ENCODE measurements around the gene AIG1. TPM values are rescaled to one million over a fixed set of nuclear protein-coding genes. Genes with fewer than 3 reads are reported as not detected.
"Not testable (repeated sequence)": the region's sequence is repeated elsewhere in the genome, so short reads cannot be mapped to it uniquely, and the experiment has no call there.

AIG1 gene
- total RNA-seq, 2 experiments from 2014 or later, result 0.40 to 0.85 TPM

DNA sequence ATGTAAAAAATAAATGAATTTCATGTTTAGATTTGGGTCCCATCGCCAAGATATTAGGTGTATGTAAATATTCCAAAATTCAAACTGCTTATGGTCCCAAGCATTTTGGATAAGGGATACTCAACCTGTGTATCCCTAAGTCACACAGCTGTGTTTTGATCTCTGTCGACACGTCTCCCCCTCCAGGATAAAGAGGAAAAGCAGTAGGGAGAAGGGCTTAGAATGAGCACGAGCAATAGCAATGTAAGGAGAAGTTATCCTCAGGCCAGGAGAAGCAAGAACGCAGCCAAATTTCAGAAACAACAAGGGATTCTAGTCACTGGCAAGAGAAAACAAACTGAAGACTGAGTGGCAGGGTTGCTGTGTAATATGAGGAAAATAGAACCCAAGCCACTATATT is 181.2 kb downstream of the AIG1 start:
- H3K4me1 ChIP-seq (ENCODE audit: insufficient read depth, low read length, poor library complexity, severe bottlenecking), result no peaks in the 10 kb centered on the region
- H3K9me2 ChIP-seq (ENCODE audit: insufficient read depth, low read length), result no peaks in the 10 kb centered on the region
- H2AFZ ChIP-seq (ENCODE audit: low read length), result no peak overlapping the region
- H3K36me3 ChIP-seq (ENCODE audit: insufficient read depth, low read length), result no peaks in the 10 kb centered on the region
- DNase-seq (ENCODE audit: low spot score), result no peak
- no peak overlapping the region for H3K4me3 ChIP-seq (ENCODE audit: low read depth, low read length, poor library complexity, severe bottlenecking)
- TF ChIP-seq EZH2phosphoT487 (IDR thresholded peaks at IDR 0.05; ENCODE audit: borderline replicate concordance, low read depth, low read length), result no peak
- TF ChIP-seq, protein P1, sequence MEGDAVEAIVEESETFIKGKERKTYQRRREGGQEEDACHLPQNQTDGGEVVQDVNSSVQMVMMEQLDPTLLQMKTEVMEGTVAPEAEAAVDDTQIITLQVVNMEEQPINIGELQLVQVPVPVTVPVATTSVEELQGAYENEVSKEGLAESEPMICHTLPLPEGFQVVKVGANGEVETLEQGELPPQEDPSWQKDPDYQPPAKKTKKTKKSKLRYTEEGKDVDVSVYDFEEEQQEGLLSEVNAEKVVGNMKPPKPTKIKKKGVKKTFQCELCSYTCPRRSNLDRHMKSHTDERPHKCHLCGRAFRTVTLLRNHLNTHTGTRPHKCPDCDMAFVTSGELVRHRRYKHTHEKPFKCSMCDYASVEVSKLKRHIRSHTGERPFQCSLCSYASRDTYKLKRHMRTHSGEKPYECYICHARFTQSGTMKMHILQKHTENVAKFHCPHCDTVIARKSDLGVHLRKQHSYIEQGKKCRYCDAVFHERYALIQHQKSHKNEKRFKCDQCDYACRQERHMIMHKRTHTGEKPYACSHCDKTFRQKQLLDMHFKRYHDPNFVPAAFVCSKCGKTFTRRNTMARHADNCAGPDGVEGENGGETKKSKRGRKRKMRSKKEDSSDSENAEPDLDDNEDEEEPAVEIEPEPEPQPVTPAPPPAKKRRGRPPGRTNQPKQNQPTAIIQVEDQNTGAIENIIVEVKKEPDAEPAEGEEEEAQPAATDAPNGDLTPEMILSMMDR (conservative IDR thresholded peaks at IDR 0.05; ENCODE audit: low read length), result no peak
- no peak overlapping the region for H3K27ac ChIP-seq (ENCODE audit: low read depth, low read length, poor library complexity, severe bottlenecking)
- POLR2A ChIA-PET, result interaction anchor here (1.3 kb wide), 1 partner anchor 38 kb away, joined by 4 read pairs; no protein-coding TSS in a partner anchor
- H3K79me2 ChIP-seq (ENCODE audit: insufficient read depth, low read depth, low read length), result no peaks in the 10 kb centered on the region
- H3K4me2 ChIP-seq (ENCODE audit: low read length), result no peak overlapping the region
- no peaks in the 10 kb centered on the region for H3K9me3 ChIP-seq (ENCODE audit: low read length)
- CTCF ChIA-PET (ENCODE audit: unreplicated experiment), result no interaction called here
- H4K20me1 ChIP-seq (ENCODE audit: insufficient read depth, low read length), result no peaks in the 10 kb centered on the region
- BruUV-seq (replicated peaks), result no TSS peak
- intact Hi-C loops (cut with micrococcal nuclease; ENCODE audit: unreplicated experiment), result no loop called here

DNA sequence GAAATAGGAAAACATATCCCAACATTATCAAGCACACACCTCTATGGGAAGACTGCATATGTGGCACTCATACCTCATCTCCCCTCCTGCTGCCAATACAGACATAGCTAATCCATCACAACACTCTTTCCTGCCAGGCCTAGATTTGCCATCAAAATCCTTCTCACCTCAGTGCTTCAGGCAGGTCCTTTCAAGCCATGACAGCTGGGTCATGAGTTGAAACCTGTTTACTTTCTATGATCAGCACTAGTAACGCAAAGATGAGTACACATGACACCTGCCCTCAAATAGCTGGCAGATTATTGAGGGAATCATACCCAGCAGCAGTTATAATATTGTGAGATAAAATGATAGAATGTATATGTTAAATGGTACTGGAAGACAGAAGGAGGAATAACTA is 183.1 kb downstream of the AIG1 start:
- ChIA-PET POLR2A (no interaction called here), CTCF (ENCODE audit: unreplicated experiment) (no interaction called here)
- no peak for DNase-seq (ENCODE audit: low spot score)
- Histone ChIP-seq H3K27ac (ENCODE audit: low read depth, low read length, poor library complexity, severe bottlenecking) (no peak overlapping the region), H3K36me3 (ENCODE audit: insufficient read depth, low read length) (no peaks in the 10 kb centered on the region), H3K4me3 (ENCODE audit: low read depth, low read length, poor library complexity, severe bottlenecking) (no peak overlapping the region), H4K20me1 (ENCODE audit: insufficient read depth, low read length) (no peaks in the 10 kb centered on the region), H3K9me2 (ENCODE audit: insufficient read depth, low read length) (no peaks in the 10 kb centered on the region), H3K79me2 (ENCODE audit: insufficient read depth, low read depth, low read length) (no peaks in the 10 kb centered on the region), H3K4me2 (ENCODE audit: low read length) (no peak overlapping the region), H3K4me1 (ENCODE audit: insufficient read depth, low read length, poor library complexity, severe bottlenecking) (no peaks in the 10 kb centered on the region), H2AFZ (ENCODE audit: low read length) (no peak overlapping the region), H3K9me3 (ENCODE audit: low read length) (no peaks in the 10 kb centered on the region)
- TF ChIP-seq, protein P1 (conservative IDR thresholded peaks at IDR 0.05; ENCODE audit: low read length), result no peak
- TF ChIP-seq EZH2phosphoT487 (IDR thresholded peaks at IDR 0.05; ENCODE audit: borderline replicate concordance, low read depth, low read length), result no peak
- intact Hi-C loops (cut with micrococcal nuclease; ENCODE audit: unreplicated experiment), result no loop called here
- no TSS peak for BruUV-seq (replicated peaks)

DNA sequence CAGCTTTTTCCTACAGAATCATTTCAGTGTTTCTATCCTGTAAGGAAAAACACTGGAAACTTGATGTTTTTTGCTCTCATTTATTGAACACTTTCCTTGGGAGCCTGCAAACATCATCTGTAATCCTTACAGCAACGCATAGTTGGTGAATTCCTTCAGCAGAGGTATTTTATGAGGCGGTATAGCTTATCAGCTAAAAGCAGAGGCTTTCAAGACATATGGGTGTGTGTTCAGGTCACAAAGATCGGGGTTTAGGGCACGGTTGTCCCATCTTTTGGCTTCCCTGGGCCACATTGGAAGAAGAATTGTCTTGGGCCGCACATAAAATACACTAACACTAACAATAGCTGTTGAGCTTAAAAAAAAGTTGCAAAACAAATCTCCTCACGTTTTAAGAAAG is 185.0 kb downstream of the AIG1 start:
- no peaks in the 10 kb centered on the region for H3K4me1 ChIP-seq (ENCODE audit: insufficient read depth, low read length, poor library complexity, severe bottlenecking)
- ChIA-PET POLR2A (interaction anchor here (0.7 kb wide), 1 partner anchor 363 kb away, joined by 3 read pairs; no protein-coding TSS in a partner anchor), CTCF (ENCODE audit: unreplicated experiment) (no interaction called here)
- no peak overlapping the region for H3K27ac ChIP-seq (ENCODE audit: low read depth, low read length, poor library complexity, severe bottlenecking)
- H4K20me1 ChIP-seq (ENCODE audit: insufficient read depth, low read length), result no peaks in the 10 kb centered on the region
- no peaks in the 10 kb centered on the region for H3K9me2 ChIP-seq (ENCODE audit: insufficient read depth, low read length)
- no peaks in the 10 kb centered on the region for H3K9me3 ChIP-seq (ENCODE audit: low read length)
- no peak overlapping the region for H2AFZ ChIP-seq (ENCODE audit: low read length)
- no TSS peak for BruUV-seq (replicated peaks)
- no peak for DNase-seq (ENCODE audit: low spot score)
- H3K4me3 ChIP-seq (ENCODE audit: low read depth, low read length, poor library complexity, severe bottlenecking), result no peak overlapping the region
- no peaks in the 10 kb centered on the region for H3K36me3 ChIP-seq (ENCODE audit: insufficient read depth, low read length)
- H3K79me2 ChIP-seq (ENCODE audit: insufficient read depth, low read depth, low read length), result no peaks in the 10 kb centered on the region
- intact Hi-C loops (cut with micrococcal nuclease; ENCODE audit: unreplicated experiment), result no loop called here
- TF ChIP-seq EZH2phosphoT487 (IDR thresholded peaks at IDR 0.05; ENCODE audit: borderline replicate concordance, low read depth, low read length), result no peak
- TF ChIP-seq, protein P1 (conservative IDR thresholded peaks at IDR 0.05; ENCODE audit: low read length), result no peak
- no peak overlapping the region for H3K4me2 ChIP-seq (ENCODE audit: low read length)

DNA sequence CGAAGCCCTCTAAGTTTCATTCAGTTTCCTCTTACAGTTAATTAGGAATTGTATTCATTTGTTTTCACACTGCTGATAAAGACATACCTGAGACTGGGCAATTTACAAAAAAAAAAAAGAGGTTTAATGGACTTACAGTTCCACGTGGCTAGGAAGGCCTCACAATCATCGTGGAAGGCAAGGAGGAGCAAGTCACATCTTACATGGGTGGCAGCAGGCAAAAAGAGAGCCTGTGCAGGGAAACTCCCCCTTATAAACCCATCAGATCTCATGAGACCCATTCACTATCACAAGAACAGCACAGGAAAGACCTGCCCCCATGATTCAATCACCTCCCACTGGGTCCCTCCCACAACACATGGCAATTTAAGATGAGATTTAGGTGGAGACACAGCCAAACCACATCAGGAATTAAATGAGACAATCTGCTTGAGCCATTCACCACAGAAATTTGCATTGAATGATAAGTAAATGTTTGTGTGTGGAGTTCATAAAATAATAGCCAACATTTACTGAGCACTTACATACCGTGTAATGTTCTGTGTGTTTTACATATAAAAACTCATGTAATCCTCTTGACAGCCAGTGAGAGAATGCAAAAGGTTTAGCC is 185.6 kb downstream of the AIG1 start:
- H3K36me3 ChIP-seq (ENCODE audit: insufficient read depth, low read length); H3K79me2 ChIP-seq (ENCODE audit: insufficient read depth, low read depth, low read length); H3K9me3 ChIP-seq (ENCODE audit: low read length); DNase-seq (ENCODE audit: low spot score); H4K20me1 ChIP-seq (ENCODE audit: insufficient read depth, low read length); intact Hi-C loops (cut with micrococcal nuclease; ENCODE audit: unreplicated experiment); H3K4me2 ChIP-seq (ENCODE audit: low read length); H2AFZ ChIP-seq (ENCODE audit: low read length); CTCF ChIA-PET (ENCODE audit: unreplicated experiment); BruUV-seq (replicated peaks); H3K9me2 ChIP-seq (ENCODE audit: insufficient read depth, low read length); H3K4me3 ChIP-seq (ENCODE audit: low read depth, low read length, poor library complexity, severe bottlenecking); H3K27ac ChIP-seq (ENCODE audit: low read depth, low read length, poor library complexity, severe bottlenecking); H3K4me1 ChIP-seq (ENCODE audit: insufficient read depth, low read length, poor library complexity, severe bottlenecking): not testable (repeated sequence)
- POLR2A ChIA-PET, result interaction anchor here (0.7 kb wide), 1 partner anchor 363 kb away, joined by 3 read pairs; no protein-coding TSS in a partner anchor
